OCI-LY3 (cell line): ENCODE measurements around the gene ITPR1.

Experiments used
- CTCF ChIP-seq: fragments of 200-600, 300-600 bp; sonication (generic); IDR thresholded peaks from 2 replicates; pipeline ENCODE4 v1.5.1; 2014; ENCODE audit warnings: antibody characterized with exemption, low read length, low read depth
- EZH2phosphoT487 ChIP-seq: fragments of 200-600 bp; shearing (Covaris generic); IDR thresholded peaks from 2 replicates; pipeline ENCODE4 v1.6.1; 2018; ENCODE audit warnings: antibody characterized with exemption, mixed run types, low read depth

GRCh38 chr3:4820296-4821121 lies 327.4 kb downstream of the ITPR1 start:
- no peak for TF ChIP-seq CTCF
- TF ChIP-seq EZH2phosphoT487: no peak
